Kidney (tissue), 14 donors: ENCODE measurements around the gene CXXC5. TPM values are rescaled to one million over a fixed set of nuclear protein-coding genes. Genes with fewer than 3 reads are reported as not detected.

Experiments used
- DNase-seq, 5 donors: peaks; one replicate each; pipeline ENCODE4 v3.0.0-alpha.2; 2013 to 2020
- FAIRE-seq: peaks from 2 replicates; lab custom pipeline; 2012; peaks lifted over from hg19 to GRCh38; lab: Jason Lieb, UNC
- H3K27ac ChIP-seq, 2 donors: one replicate each; pipeline ENCODE4 v1.7.0; 2013; ENCODE audit warnings: low read depth in 2 of 2, low read length in 2 of 2, inconsistent platforms in 1 of 2
- H3K27me3 ChIP-seq: one replicate; pipeline ENCODE4 v1.7.1; 2013; ENCODE audit warnings: low read length, inconsistent platforms; ENCODE audit not compliant: control insufficient read depth, insufficient read depth
- H3K36me3 ChIP-seq, 3 donors: one replicate each; pipeline versions ENCODE4 v1.7.0 to v1.7.1; 2013; ENCODE audit warnings: low read length in 3 of 3, control low read depth in 1 of 3, inconsistent platforms in 1 of 3; ENCODE audit not compliant: insufficient read depth in 3 of 3, control insufficient read depth in 2 of 3
- H3K4me1 ChIP-seq, 3 donors: one replicate each; pipeline versions ENCODE4 v1.7.0 to v1.7.1; 2013; ENCODE audit warnings: low read length in 3 of 3, inconsistent platforms in 1 of 3, low read depth in 1 of 3; ENCODE audit not compliant: control insufficient read depth in 2 of 3, insufficient read depth in 2 of 3
- H3K4me3 ChIP-seq, 3 donors: one replicate each; pipeline versions ENCODE4 v1.7.0 to v1.8.1; 2013; ENCODE audit warnings: low read length in 3 of 3, control low read depth in 1 of 3, inconsistent platforms in 1 of 3
- H3K9ac ChIP-seq, 3 donors: one replicate each; pipeline versions ENCODE4 v1.7.0 to v1.7.1; 2013; ENCODE audit warnings: low read length in 3 of 3, control low read depth in 1 of 3, inconsistent platforms in 1 of 3
- H3K9me3 ChIP-seq, 3 donors: one replicate each; pipeline versions ENCODE4 v1.7.0 to v1.7.1; 2013; ENCODE audit warnings: low read length in 3 of 3, control low read depth in 1 of 3, inconsistent platforms in 1 of 3; ENCODE audit not compliant: control insufficient read depth in 2 of 3, insufficient read depth in 1 of 3
- intact Hi-C: fragments of 100-400 bp; cut with DNase I; formaldehyde crosslinking; loops from one replicate; pipeline ENCODE4 v1.11.1; 2022
- polyA plus RNA-seq: library from polyadenylated mRNA; stranded (reverse); fragments of 350-450 nt; fragmentation: Illumina TruSeq; extraction: RNeasy Lipid Tissue Mini Kit (QIAGEN cat#74804); gene quantifications from one replicate; pipeline ENCODE4 v1.2.3, GENCODE V29; 2014; ENCODE audit warnings: low read depth, low replicate concordance; ENCODE audit not compliant: insufficient read depth
- total RNA-seq: library from RNA; stranded (reverse); fragmentation: NEBNext Ultra II Directional; extraction: Animal tissue kit (Norgen Biotek cat#: 25700); gene quantifications from one replicate; pipeline ENCODE4 v1.2.1, GENCODE V29; 2021
- TF ChIP-seq, protein P1 (sequence below): IDR thresholded peaks from 3 replicates; pipeline ENCODE4 v1.5.1; 2012; ENCODE audit warnings: mild to moderate bottlenecking, moderate library complexity, borderline replicate concordance; ENCODE audit not compliant: insufficient read depth; ENCODE audit errors: extremely low read depth
- donor health status: control.
- donor health status: control.
- donor health status: control.
- donor health status: control.
- donor health status: control.
- donor health status: DM: yes; HTN: yes; CAD: no.
- donor health status: Normal renal cell carcinoma (clear cell type).

The CXXC5 gene
- total and polyA plus RNA-seq, 2 donors from 2014 or later, result 116 to 122 TPM

DNA sequence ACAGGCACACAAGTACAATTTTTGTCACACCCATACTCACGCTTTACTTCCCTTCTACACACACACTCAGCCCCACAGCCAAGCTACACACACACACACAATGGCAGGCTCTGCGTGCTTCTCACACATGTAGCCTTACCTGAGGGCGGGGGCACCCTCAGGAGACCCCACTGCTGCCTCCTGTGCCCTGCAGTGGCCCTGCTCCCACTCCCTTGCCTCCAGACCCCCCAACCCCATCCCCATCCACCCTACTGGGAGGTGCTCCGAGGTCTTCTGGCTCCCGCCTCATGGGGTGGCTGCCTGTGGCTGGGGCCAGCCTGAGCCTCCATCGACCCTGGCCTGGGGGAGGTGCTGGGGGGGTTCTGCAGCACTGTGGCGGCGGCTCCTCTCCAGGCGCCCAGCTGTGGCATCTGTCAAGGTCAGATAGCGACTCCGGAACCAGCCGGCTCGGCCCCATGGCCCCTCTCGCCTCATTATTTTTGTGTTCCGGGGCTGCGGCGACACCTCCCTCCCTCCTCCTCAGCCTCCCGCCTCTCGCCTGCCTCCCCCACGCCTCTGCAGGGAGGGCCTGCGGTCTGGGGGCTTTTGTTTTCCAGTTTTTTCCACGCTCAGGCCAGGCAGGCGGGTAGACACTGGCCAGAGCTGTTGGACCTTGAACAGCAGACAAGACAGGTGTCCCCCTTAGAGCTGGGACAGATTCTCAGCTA, 21.7 kb downstream of the CXXC5 start:
- intact Hi-C loops, result no loop called here
- FAIRE-seq (no peak), DNase-seq (peak; percentile 86 to 94 (median 90))
- Histone ChIP-seq H3K9ac (peak overlapping the region in 1 of 3 donors; percentile 72), H3K27me3 (no peaks in the 10 kb centered on the region), H3K4me1 (peaks cover 8 to 81% (median 72%) of the 10 kb centered on the region in 3 donors), H3K36me3 (peaks cover 0 to 5% (median 2%) of the 10 kb centered on the region in 3 donors), H3K9me3 (no peaks in the 10 kb centered on the region), H3K27ac (peak overlapping the region; percentile 93), H3K4me3 (peak overlapping the region in 2 of 3 donors; percentile 19 to 49)
- TF ChIP-seq, protein P1, sequence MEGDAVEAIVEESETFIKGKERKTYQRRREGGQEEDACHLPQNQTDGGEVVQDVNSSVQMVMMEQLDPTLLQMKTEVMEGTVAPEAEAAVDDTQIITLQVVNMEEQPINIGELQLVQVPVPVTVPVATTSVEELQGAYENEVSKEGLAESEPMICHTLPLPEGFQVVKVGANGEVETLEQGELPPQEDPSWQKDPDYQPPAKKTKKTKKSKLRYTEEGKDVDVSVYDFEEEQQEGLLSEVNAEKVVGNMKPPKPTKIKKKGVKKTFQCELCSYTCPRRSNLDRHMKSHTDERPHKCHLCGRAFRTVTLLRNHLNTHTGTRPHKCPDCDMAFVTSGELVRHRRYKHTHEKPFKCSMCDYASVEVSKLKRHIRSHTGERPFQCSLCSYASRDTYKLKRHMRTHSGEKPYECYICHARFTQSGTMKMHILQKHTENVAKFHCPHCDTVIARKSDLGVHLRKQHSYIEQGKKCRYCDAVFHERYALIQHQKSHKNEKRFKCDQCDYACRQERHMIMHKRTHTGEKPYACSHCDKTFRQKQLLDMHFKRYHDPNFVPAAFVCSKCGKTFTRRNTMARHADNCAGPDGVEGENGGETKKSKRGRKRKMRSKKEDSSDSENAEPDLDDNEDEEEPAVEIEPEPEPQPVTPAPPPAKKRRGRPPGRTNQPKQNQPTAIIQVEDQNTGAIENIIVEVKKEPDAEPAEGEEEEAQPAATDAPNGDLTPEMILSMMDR, result no peak

DNA sequence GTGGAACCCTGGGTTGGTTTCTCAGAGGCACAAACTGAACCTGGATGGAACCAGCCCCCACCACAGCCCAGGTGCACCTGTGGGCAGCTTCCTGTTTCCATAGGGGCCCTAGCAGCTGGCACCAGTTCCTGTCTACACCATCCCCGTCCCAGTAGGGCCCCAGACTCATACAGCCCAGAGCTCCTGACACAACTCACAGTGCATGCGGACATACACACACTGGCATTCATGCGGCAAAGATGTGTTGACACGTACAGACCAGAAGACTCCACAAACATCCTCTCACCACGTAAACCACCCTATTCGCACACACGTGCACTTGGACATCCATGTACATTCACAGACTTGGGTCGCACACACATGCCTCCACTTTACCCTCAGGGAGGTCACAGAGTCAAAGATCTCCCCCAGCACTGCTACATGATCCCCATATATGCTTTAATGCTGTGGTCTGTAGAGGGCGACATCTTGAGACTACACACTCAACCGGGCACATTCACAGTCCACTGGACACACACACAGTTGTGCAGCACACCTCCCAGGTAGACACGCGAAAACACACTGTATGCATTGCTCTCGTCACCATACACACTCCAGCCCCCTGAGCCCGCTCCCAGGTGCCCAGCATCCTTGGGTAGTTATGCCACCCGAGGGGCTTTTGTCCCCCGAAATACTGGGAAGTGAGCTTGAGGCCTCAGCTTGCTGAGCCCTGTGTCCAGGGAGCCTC, 22.4 kb downstream of the CXXC5 start:
- DNase-seq, result peak in 4 of 5 donors; percentile 17 to 76 (median 67)
- FAIRE-seq, result no peak
- H3K27ac ChIP-seq, result peak overlapping the region; percentile 93
- TF ChIP-seq, protein P1, result no peak
- H3K9me3 ChIP-seq, result no peaks in the 10 kb centered on the region
- intact Hi-C loops, result no loop called here
- H3K36me3 ChIP-seq, result peaks cover 0 to 5% (median 2%) of the 10 kb centered on the region in 3 donors
- no peaks in the 10 kb centered on the region for H3K27me3 ChIP-seq
- H3K9ac ChIP-seq, result peak overlapping the region in 2 of 3 donors; percentile 13 to 72
- H3K4me1 ChIP-seq, result peaks cover 8 to 83% (median 73%) of the 10 kb centered on the region in 3 donors
- peak overlapping the region in 1 of 3 donors; percentile 40 for H3K4me3 ChIP-seq

DNA sequence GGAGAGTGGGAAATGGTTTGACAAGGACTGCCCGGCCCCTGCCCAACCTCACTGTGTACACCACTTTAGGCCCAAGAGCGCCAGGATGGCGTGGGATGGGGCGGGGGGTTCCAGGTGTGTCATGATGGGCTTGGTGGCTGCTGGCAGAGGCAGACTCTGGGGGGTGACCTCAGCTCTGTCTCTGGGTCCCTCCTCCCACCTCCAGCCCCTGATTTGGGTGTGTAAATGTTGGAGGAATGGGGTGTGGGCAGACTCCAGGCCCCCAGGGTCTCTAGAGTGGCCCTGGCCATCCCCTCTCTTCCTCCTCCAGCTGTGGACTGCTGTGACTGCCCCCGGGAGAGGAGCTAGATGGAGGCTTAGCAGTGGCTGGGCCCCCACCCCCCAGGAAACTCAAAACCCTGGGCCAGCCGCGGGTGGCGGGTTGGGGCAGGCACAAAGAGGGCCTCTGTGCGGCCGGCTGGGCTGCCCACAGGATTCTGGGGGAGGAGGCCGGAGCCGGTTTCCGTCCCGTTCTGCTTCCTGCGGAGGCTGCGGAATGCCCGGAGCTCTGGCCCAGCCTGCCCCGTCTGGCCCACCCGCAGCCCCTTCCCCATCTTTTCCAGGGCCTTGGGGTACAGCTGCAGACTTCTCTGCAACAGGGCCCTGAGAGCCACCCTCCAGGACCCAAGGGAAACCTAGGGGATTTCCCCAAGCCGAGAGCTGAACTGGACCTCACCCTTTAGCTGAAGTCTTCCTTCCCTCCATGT, 23.1 kb downstream of the CXXC5 start:
- peak overlapping the region in 1 of 3 donors; percentile 40 for H3K4me3 ChIP-seq

More for the DNA sequence above, 23.1 kb downstream of the CXXC5 start:
- peak overlapping the region; percentile 93 for H3K27ac ChIP-seq
- intact Hi-C loops, result no loop called here
- peaks cover 0 to 5% (median 2%) of the 10 kb centered on the region in 3 donors for H3K36me3 ChIP-seq
- no peak for FAIRE-seq
- H3K27me3 ChIP-seq, result no peaks in the 10 kb centered on the region
- TF ChIP-seq, protein P1, result no peak
- H3K4me1 ChIP-seq, result peaks cover 8 to 79% (median 65%) of the 10 kb centered on the region in 3 donors
- peak; percentile 76 to 89 (median 82) for DNase-seq
- H3K9ac ChIP-seq, result peak overlapping the region in 2 of 3 donors; percentile 13 to 72
- H3K9me3 ChIP-seq, result no peaks in the 10 kb centered on the region
